Panc1 (cell line): ENCODE results near the gene SOX3.

ENCODE experiments used
- CTCF ChIP-seq: fragments of 450-650 bp; IDR thresholded peaks from 2 replicates; pipeline ENCODE4 v1.5.1; 2017; ENCODE audit warnings: mild to moderate bottlenecking
- POLR2AphosphoS5 ChIP-seq: IDR thresholded peaks from 2 replicates; pipeline ENCODE4 v1.6.1; 2012; ENCODE audit warnings: mild to moderate bottlenecking, low read depth, low read length, moderate library complexity

- no peak for TF ChIP-seq CTCF
- TF ChIP-seq POLR2AphosphoS5: no peak
These were observed 4.1 kb upstream of the SOX3 start for GRCh38 chrX:140508958-140509357.
